HepG2 (cell line): ENCODE data around the gene PRM2. TPM values are rescaled to one million over a fixed set of nuclear protein-coding genes. Genes with fewer than 3 reads are reported as not detected.
A peak's percentile ranks its signal among the peaks of the same experiment; 100 is the strongest.

Experiments
- CREB3 ChIP-seq: sonication (generic); formaldehyde crosslinking; IDR thresholded peaks from 2 replicates; pipeline ENCODE4 v1.5.0; 2020; ENCODE audit warnings: missing genetic modification reagents
- EZH2 ChIP-seq: conservative IDR thresholded peaks from 2 replicates; pipeline ENCODE4 v1.6.1; 2012; ENCODE audit warnings: mild to moderate bottlenecking, low read depth, low read length, moderate library complexity
- FOXP1 ChIP-seq, 2 experiments: fragments of 450-650 bp in 1 of 2; IDR thresholded peaks; 2 replicates each; pipeline ENCODE4 v1.6.1; 2017 to 2018; ENCODE audit warnings: antibody characterized with exemption in 1 of 2
- GATA4 ChIP-seq: sonication (generic); IDR thresholded peaks from 2 replicates; pipeline ENCODE4 v1.6.1; 2016; ENCODE audit warnings: antibody characterized with exemption, low read depth, borderline replicate concordance
- KMT2B ChIP-seq: IDR thresholded peaks from 2 replicates; pipeline ENCODE4 v1.6.1; 2016; ENCODE audit warnings: missing genetic modification reagents, missing compliant biosample characterization
- LBX2 ChIP-seq: sonication (generic); formaldehyde crosslinking; IDR thresholded peaks from 2 replicates; pipeline ENCODE4 v1.5.0; 2020; ENCODE audit warnings: missing genetic modification reagents, mild to moderate bottlenecking, borderline replicate concordance
- LRRFIP1 ChIP-seq: sonication (generic); formaldehyde crosslinking; conservative IDR thresholded peaks from 2 replicates; pipeline ENCODE4 v1.4.0; 2020; ENCODE audit warnings: missing genetic modification reagents
- MED13 ChIP-seq: sonication (generic); formaldehyde crosslinking; IDR thresholded peaks from 2 replicates; pipeline ENCODE4 v1.5.0; 2020; ENCODE audit warnings: missing genetic modification reagents
- MEIS1 ChIP-seq: sonication (generic); formaldehyde crosslinking; IDR thresholded peaks from 2 replicates; pipeline ENCODE4 v1.9.0; 2021; ENCODE audit warnings: mild to moderate bottlenecking, missing genetic modification reagents, moderate library complexity, borderline replicate concordance
- PAX8 ChIP-seq: sonication (generic); formaldehyde crosslinking; IDR thresholded peaks from 2 replicates; pipeline ENCODE4 v1.8.0; 2022; ENCODE audit warnings: mild to moderate bottlenecking, missing genetic modification reagents, borderline replicate concordance
- PBX2 ChIP-seq: IDR thresholded peaks from 2 replicates; pipeline ENCODE4 v1.6.1; 2016; ENCODE audit warnings: control low read depth
- SNAI1 ChIP-seq: sonication (generic); formaldehyde crosslinking; IDR thresholded peaks from 2 replicates; pipeline ENCODE4 v1.5.0; 2020; ENCODE audit warnings: mild to moderate bottlenecking, missing genetic modification reagents, borderline replicate concordance
- ZKSCAN5 ChIP-seq: sonication (generic); formaldehyde crosslinking; IDR thresholded peaks from 2 replicates; pipeline ENCODE4 v1.5.1; 2020; ENCODE audit warnings: mild to moderate bottlenecking, missing genetic modification reagents
- ZMYM3 ChIP-seq: sonication (generic); formaldehyde crosslinking; IDR thresholded peaks from 2 replicates; pipeline ENCODE4 v1.5.1; 2020; ENCODE audit warnings: mild to moderate bottlenecking, missing genetic modification reagents
- ZNF230 ChIP-seq: sonication (generic); formaldehyde crosslinking; IDR thresholded peaks from 2 replicates; pipeline ENCODE4 v1.4.0; 2020; ENCODE audit warnings: mild to moderate bottlenecking, missing genetic modification reagents
- ZNF251 ChIP-seq: sonication (generic); formaldehyde crosslinking; IDR thresholded peaks from 2 replicates; pipeline ENCODE4 v1.9.0; 2021; ENCODE audit warnings: mild to moderate bottlenecking, missing genetic modification reagents
- ZNF282 ChIP-seq: fragments of 450-650 bp; IDR thresholded peaks from 2 replicates; pipeline ENCODE4 v1.6.1; 2018; ENCODE audit not compliant: partially characterized antibody
- ZNF362 ChIP-seq: sonication (generic); formaldehyde crosslinking; IDR thresholded peaks from 2 replicates; pipeline ENCODE4 v1.4.0; 2020; ENCODE audit warnings: missing genetic modification reagents, mild to moderate bottlenecking, borderline replicate concordance
- ZNF441 ChIP-seq: sonication (generic); formaldehyde crosslinking; IDR thresholded peaks from 2 replicates; pipeline ENCODE4 v1.7.0; 2021; ENCODE audit warnings: missing genetic modification reagents, borderline replicate concordance
- ZNF562 ChIP-seq: sonication (generic); formaldehyde crosslinking; IDR thresholded peaks from 2 replicates; pipeline ENCODE4 v1.8.0; 2022; ENCODE audit warnings: missing genetic modification reagents, borderline replicate concordance
- ZSCAN22 ChIP-seq: sonication (generic); formaldehyde crosslinking; IDR thresholded peaks from 2 replicates; pipeline ENCODE4 v1.4.0; 2020; ENCODE audit warnings: mild to moderate bottlenecking, missing genetic modification reagents
- polyA plus RNA-seq, 8 experiments: library from polyadenylated mRNA; depleted of rRNA in 3 of 8; stranded (reverse) in 7 of 8; unstranded in 1 of 8; fragments of >200 nt; fragmentation: Illumina TruSeq in 4 of 8; extraction: Trizol in 4 of 8; gene quantifications; 2 replicates each; pipeline versions ENCODE4 v1.2.1 to v1.2.3, GENCODE V29; 2011 to 2016; ENCODE audit warnings: low read depth in 4 of 8, missing spikeins in 1 of 8, mixed read lengths in 1 of 8; ENCODE audit not compliant: insufficient read depth in 1 of 8
- total RNA-seq, 5 experiments: library from RNA; depleted of rRNA; stranded (reverse); fragments of >200 nt; fragmentation: Illumina TruSeq; extraction: Trizol; gene quantifications; 2 replicates each; pipeline ENCODE4 v1.2.3, GENCODE V29; 2016; ENCODE audit warnings: low read depth in 1 of 5

PRM2 gene
- total and polyA plus RNA-seq, 2 of the 13 experiments (the other 11 are each of a cell fraction or from before 2014, with no cell fraction given): 0.54 TPM; not detected in 1

GRCh38 chr16:11309895-11310633 is 33.8 kb upstream of the PRM2 start (continued):
- TF ChIP-seq PBX2 (CRISPR knock-in tag) (no peak), FOXP1 (IDR thresholded peaks at IDR 0.05) (peak; percentile 98), FOXP1 (CRISPR knock-in tag; IDR thresholded peaks at IDR 0.05) (peak; percentile 99), PAX8 (CRISPR knock-in tag) (no peak), MED13 (CRISPR knock-in tag) (no peak), ZNF562 (CRISPR knock-in tag) (no peak), LRRFIP1 (CRISPR knock-in tag) (no peak), ZNF282 (no peak), GATA4 (no peak; the same call in 1 of the 2 replicates), ZMYM3 (CRISPR knock-in tag) (peak; percentile 99), LBX2 (no peak), SNAI1 (CRISPR knock-in tag) (0 out of 2 replicates have a peak, but pooled peaks have one; percentile 1), KMT2B (peak; percentile 66; the same call in 1 of the 2 replicates), ZKSCAN5 (CRISPR knock-in tag) (no peak), ZNF441 (CRISPR knock-in tag) (0 out of 2 replicates have a peak, but pooled peaks have one; percentile 42), ZSCAN22 (CRISPR knock-in tag) (no peak), ZNF251 (CRISPR knock-in tag) (no peak), EZH2 (no peak), MEIS1 (CRISPR knock-in tag) (peak; percentile 76), ZNF362 (CRISPR knock-in tag) (0 out of 2 replicates have a peak, but pooled peaks have one; percentile 11), ZNF230 (CRISPR knock-in tag) (no peak), CREB3 (CRISPR knock-in tag) (no peak)
